SK-N-SH treated with all-trans-retinoic acid at 6 μM for 48 hours (cell line): Measurements from ENCODE around the gene GTF2E1.

ENCODE experiments used
- ATAC-seq: fragments of 200-7000 bp; cut with Tn5 transposase; 3 replicates; pipeline ENCODE4 v1.9.1; 2020; ENCODE audit warnings: mild to moderate bottlenecking, moderate library complexity
- ARNTL ChIP-seq: fragments of 450-650 bp; formaldehyde crosslinking; IDR thresholded peaks from 2 replicates; pipeline ENCODE4 v1.5.0; 2020; ENCODE audit warnings: low read depth, mild to moderate bottlenecking, moderate library complexity, borderline replicate concordance
- BACH2 ChIP-seq: fragments of 250-450 bp; sonication (Bioruptor Pico); IDR thresholded peaks from 2 replicates; pipeline ENCODE4 v1.9.0; 2021; ENCODE audit warnings: mild to moderate bottlenecking, borderline replicate concordance
- CSDC2 ChIP-seq: fragments of 250-450 bp; sonication (Bioruptor Pico); IDR thresholded peaks from 2 replicates; pipeline ENCODE4 v1.5.0; 2020; ENCODE audit warnings: mild to moderate bottlenecking, moderate library complexity
- ESRRG ChIP-seq: fragments of 250-450 bp; sonication (Bioruptor Pico); IDR thresholded peaks from 2 replicates; pipeline ENCODE4 v1.6.1; 2021; ENCODE audit warnings: mild to moderate bottlenecking
- ISL1 ChIP-seq: fragments of 250-450 bp; sonication (Bioruptor Pico); IDR thresholded peaks from 2 replicates; pipeline ENCODE4 v2.1.2; 2022; ENCODE audit warnings: mild to moderate bottlenecking, moderate library complexity
- OSR1 ChIP-seq: fragments of 250-450 bp; sonication (Bioruptor Pico); IDR thresholded peaks from 2 replicates; pipeline ENCODE4 v1.8.0; 2022; ENCODE audit warnings: moderate library complexity, mild to moderate bottlenecking, inconsistent platforms
- RARB ChIP-seq: fragments of 250-450 bp; sonication (Bioruptor Pico); IDR thresholded peaks from 2 replicates; pipeline ENCODE4 v1.8.0; 2021; ENCODE audit warnings: mild to moderate bottlenecking, moderate library complexity
- SNAI2 ChIP-seq: fragments of 250-450 bp; sonication (Bioruptor Pico); IDR thresholded peaks from 2 replicates; pipeline ENCODE4 v1.5.0; 2020; ENCODE audit warnings: mild to moderate bottlenecking, moderate library complexity
- TCF4 ChIP-seq: fragments of 250-450 bp; sonication (Bioruptor Pico); IDR thresholded peaks from 2 replicates; pipeline ENCODE4 v1.8.0; 2021; ENCODE audit warnings: mild to moderate bottlenecking, moderate library complexity, borderline replicate concordance
- TOX ChIP-seq: fragments of 250-450 bp; sonication (Bioruptor Pico); IDR thresholded peaks from 2 replicates; pipeline ENCODE4 v1.8.0; 2021; ENCODE audit warnings: mild to moderate bottlenecking, moderate library complexity, borderline replicate concordance
- ZC3H10 ChIP-seq: fragments of 250-450 bp; sonication (Bioruptor Pico); IDR thresholded peaks from 2 replicates; pipeline ENCODE4 v1.5.1; 2021; ENCODE audit warnings: mild to moderate bottlenecking, moderate library complexity
- ZFP3 ChIP-seq: fragments of 250-450 bp; sonication (Bioruptor Pico); IDR thresholded peaks from 2 replicates; pipeline ENCODE4 v1.5.0; 2020; ENCODE audit warnings: mild to moderate bottlenecking, moderate library complexity
- ZNF565 ChIP-seq: fragments of 450-650 bp; formaldehyde crosslinking; conservative IDR thresholded peaks from 2 replicates; pipeline ENCODE4 v1.5.0; 2020; ENCODE audit warnings: low read depth, mild to moderate bottlenecking, moderate library complexity
- ZNF70 ChIP-seq: fragments of 450-650 bp; formaldehyde crosslinking; IDR thresholded peaks from 2 replicates; pipeline ENCODE4 v1.5.0; 2020; ENCODE audit warnings: mild to moderate bottlenecking, moderate library complexity
- ZNF8 ChIP-seq: fragments of 450-650 bp; formaldehyde crosslinking; IDR thresholded peaks from 2 replicates; pipeline ENCODE4 v1.5.0; 2020; ENCODE audit warnings: mild to moderate bottlenecking, moderate library complexity
- TF ChIP-seq, protein P1 (sequence below): fragments of 250-450 bp; sonication (Bioruptor Pico); IDR thresholded peaks from 2 replicates; pipeline ENCODE4 v1.5.0; 2020; ENCODE audit warnings: mild to moderate bottlenecking, moderate library complexity
- TF ChIP-seq, protein P2 (sequence below): fragments of 250-450 bp; sonication (Bioruptor Pico); IDR thresholded peaks from 2 replicates; pipeline ENCODE4 v1.8.0; 2020; ENCODE audit warnings: mild to moderate bottlenecking, moderate library complexity, borderline replicate concordance
- TF ChIP-seq, protein P3 (sequence below): fragments of 250-450 bp; sonication (Bioruptor Pico); IDR thresholded peaks from 2 replicates; pipeline ENCODE4 v1.5.1; 2021; ENCODE audit warnings: mild to moderate bottlenecking, moderate library complexity
- TF ChIP-seq, protein P4 (sequence below): fragments of 250-450 bp; sonication (Bioruptor Pico); IDR thresholded peaks from 2 replicates; pipeline ENCODE4 v1.5.1; 2020; ENCODE audit warnings: low read depth, mild to moderate bottlenecking, moderate library complexity

The GTF2E1 gene

DNA sequence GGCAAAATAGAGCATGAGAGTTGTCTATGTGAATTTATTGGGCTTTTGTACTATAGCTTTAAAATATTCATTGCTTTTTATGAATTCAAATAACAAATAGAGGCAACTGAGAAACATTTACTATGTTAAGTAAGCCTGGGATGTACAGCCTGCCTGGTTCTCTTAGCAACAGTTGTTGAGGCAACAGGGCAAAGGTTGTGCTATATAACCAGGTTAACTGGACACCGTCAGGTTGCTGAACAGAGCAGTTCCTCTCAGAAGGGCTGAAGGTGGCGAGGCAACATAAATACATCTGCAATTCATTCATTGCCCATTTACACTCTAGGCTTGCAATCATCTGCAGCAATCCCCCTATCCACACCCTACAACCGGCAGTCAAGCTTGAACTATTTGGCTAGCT lies 78.2 kb downstream of the GTF2E1 start:
- TF ChIP-seq ZNF565 (CRISPR knock-in tag) (no peak), BACH2 (CRISPR knock-in tag) (no peak), OSR1 (no peak), ZC3H10 (CRISPR knock-in tag) (no peak), CSDC2 (CRISPR knock-in tag) (no peak), ISL1 (CRISPR knock-in tag) (no peak), ESRRG (CRISPR knock-in tag) (no peak), ZFP3 (no peak), TCF4 (no peak), ARNTL (CRISPR knock-in tag) (no peak)
- TF ChIP-seq, protein P1, sequence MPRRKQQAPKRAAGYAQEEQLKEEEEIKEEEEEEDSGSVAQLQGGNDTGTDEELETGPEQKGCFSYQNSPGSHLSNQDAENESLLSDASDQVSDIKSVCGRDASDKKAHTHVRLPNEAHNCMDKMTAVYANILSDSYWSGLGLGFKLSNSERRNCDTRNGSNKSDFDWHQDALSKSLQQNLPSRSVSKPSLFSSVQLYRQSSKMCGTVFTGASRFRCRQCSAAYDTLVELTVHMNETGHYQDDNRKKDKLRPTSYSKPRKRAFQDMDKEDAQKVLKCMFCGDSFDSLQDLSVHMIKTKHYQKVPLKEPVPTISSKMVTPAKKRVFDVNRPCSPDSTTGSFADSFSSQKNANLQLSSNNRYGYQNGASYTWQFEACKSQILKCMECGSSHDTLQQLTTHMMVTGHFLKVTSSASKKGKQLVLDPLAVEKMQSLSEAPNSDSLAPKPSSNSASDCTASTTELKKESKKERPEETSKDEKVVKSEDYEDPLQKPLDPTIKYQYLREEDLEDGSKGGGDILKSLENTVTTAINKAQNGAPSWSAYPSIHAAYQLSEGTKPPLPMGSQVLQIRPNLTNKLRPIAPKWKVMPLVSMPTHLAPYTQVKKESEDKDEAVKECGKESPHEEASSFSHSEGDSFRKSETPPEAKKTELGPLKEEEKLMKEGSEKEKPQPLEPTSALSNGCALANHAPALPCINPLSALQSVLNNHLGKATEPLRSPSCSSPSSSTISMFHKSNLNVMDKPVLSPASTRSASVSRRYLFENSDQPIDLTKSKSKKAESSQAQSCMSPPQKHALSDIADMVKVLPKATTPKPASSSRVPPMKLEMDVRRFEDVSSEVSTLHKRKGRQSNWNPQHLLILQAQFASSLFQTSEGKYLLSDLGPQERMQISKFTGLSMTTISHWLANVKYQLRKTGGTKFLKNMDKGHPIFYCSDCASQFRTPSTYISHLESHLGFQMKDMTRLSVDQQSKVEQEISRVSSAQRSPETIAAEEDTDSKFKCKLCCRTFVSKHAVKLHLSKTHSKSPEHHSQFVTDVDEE (CRISPR knock-in tag), result no peak
- TF ChIP-seq, protein P2, sequence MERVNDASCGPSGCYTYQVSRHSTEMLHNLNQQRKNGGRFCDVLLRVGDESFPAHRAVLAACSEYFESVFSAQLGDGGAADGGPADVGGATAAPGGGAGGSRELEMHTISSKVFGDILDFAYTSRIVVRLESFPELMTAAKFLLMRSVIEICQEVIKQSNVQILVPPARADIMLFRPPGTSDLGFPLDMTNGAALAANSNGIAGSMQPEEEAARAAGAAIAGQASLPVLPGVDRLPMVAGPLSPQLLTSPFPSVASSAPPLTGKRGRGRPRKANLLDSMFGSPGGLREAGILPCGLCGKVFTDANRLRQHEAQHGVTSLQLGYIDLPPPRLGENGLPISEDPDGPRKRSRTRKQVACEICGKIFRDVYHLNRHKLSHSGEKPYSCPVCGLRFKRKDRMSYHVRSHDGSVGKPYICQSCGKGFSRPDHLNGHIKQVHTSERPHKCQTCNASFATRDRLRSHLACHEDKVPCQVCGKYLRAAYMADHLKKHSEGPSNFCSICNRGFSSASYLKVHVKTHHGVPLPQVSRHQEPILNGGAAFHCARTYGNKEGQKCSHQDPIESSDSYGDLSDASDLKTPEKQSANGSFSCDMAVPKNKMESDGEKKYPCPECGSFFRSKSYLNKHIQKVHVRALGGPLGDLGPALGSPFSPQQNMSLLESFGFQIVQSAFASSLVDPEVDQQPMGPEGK (CRISPR knock-in tag), result no peak
- TF ChIP-seq, protein P3, sequence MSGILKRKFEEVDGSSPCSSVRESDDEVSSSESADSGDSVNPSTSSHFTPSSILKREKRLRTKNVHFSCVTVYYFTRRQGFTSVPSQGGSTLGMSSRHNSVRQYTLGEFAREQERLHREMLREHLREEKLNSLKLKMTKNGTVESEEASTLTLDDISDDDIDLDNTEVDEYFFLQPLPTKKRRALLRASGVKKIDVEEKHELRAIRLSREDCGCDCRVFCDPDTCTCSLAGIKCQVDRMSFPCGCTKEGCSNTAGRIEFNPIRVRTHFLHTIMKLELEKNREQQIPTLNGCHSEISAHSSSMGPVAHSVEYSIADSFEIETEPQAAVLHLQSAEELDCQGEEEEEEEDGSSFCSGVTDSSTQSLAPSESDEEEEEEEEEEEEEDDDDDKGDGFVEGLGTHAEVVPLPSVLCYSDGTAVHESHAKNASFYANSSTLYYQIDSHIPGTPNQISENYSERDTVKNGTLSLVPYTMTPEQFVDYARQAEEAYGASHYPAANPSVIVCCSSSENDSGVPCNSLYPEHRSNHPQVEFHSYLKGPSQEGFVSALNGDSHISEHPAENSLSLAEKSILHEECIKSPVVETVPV (CRISPR knock-in tag), result no peak
- TF ChIP-seq, protein P4, sequence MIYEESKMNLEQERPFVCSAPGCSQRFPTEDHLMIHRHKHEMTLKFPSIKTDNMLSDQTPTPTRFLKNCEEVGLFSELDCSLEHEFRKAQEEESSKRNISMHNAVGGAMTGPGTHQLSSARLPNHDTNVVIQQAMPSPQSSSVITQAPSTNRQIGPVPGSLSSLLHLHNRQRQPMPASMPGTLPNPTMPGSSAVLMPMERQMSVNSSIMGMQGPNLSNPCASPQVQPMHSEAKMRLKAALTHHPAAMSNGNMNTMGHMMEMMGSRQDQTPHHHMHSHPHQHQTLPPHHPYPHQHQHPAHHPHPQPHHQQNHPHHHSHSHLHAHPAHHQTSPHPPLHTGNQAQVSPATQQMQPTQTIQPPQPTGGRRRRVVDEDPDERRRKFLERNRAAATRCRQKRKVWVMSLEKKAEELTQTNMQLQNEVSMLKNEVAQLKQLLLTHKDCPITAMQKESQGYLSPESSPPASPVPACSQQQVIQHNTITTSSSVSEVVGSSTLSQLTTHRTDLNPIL (CRISPR knock-in tag), result no peak

DNA sequence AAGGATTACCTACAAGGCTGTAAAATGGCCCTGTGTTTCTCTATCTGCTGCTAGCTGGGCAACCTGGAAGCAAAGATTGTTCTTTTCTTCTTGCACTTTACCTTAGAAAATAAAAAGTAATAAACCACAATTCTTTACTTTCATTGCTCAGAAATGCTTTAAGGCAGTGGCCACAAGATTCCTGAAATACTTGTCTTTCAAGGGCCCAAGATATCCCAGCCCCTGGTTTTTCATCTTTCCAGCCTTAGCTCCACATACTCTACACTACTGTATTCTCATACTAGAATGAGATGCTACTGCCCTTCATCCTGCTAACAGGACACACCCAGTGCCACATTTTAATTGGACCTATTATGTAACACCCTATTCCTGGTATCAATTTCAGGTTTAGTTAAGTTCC lies 78.9 kb downstream of the GTF2E1 start:
- no peak for ATAC-seq
- TF ChIP-seq ZNF8, result no peak
- no peak for TF ChIP-seq ZC3H10 (CRISPR knock-in tag)
- TF ChIP-seq TCF4, result no peak
- TF ChIP-seq ARNTL (CRISPR knock-in tag), result no peak
- no peak for TF ChIP-seq ZFP3
- TF ChIP-seq TOX (CRISPR knock-in tag), result no peak
- no peak for TF ChIP-seq SNAI2 (CRISPR knock-in tag)

More for the DNA sequence above, 78.2 kb downstream of the GTF2E1 start:
- no peak for ATAC-seq

DNA sequence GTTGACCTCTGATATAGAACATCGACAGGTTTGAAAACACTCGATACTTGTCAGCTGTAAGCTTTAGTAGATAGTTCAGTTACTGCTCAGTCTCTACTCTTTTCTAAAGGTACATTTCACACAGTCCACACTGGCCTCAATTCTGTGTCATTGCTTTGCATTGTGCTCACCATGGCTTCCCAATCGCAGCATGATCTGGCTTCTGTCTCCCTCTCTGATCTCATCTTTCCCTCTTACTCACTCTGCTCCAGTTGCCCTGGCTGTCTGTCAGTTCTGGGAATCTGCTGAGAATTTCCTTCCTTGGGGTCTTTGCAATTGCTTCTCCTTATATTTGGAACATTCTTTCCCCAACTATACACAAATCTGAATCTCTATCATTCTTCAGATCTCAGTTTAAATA lies 80.6 kb downstream of the GTF2E1 start:
- TF ChIP-seq CSDC2 (CRISPR knock-in tag), result no peak
- TF ChIP-seq BACH2 (CRISPR knock-in tag), result no peak
- no peak for TF ChIP-seq TCF4
- TF ChIP-seq ZNF8, result no peak
- no peak for TF ChIP-seq ZC3H10 (CRISPR knock-in tag)
- TF ChIP-seq SNAI2 (CRISPR knock-in tag), result no peak
- no peak for TF ChIP-seq RARB (CRISPR knock-in tag)
- TF ChIP-seq, protein P4 (CRISPR knock-in tag), result no peak
- TF ChIP-seq, all 23 proteins: peak for 0
- no peak for ATAC-seq

DNA sequence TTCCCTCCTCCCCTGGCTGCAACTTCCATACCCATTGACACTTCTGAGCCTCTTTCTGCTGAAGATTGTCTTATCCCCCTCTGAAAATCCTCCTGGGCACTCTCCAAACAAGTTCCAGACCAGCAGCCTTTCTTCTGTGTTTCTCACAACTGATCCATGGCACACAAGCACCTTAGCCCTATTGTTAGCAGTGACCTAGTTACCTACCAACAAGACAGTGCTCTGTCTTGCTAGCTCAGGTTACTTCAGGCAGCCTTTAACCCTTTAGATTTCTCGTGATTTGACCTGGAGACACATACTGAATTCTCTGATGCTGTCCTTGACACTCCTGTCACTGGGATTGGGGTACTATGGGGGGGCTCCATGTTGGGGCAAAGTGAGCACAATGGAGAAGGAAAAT lies 82.1 kb downstream of the GTF2E1 start:
- no peak for ATAC-seq
- TF ChIP-seq ZNF70, result no peak
- TF ChIP-seq, protein P1 (CRISPR knock-in tag), result no peak
- TF ChIP-seq, all 23 proteins: peak for 0
